ENCODE measurements around the gene MED16. TPM values are rescaled to one million over a fixed set of nuclear protein-coding genes. Genes with fewer than 3 reads are reported as not detected.

MED16 gene
- total and polyA plus RNA-seq, 2 donors (not counting 1 experiment from before 2014, with no cell fraction given), result 19.3 to 35.0 TPM

GRCh38 chr19:933553-933882, 40.5 kb upstream of the MED16 start:
- Histone ChIP-seq H3K4me2 (ENCODE audit: extremely low read depth, insufficient read depth, low read length) (peak overlapping the region; percentile 7), H2AFZ (ENCODE audit: low read length) (no peak overlapping the region), H3K4me3 (replicated peaks in 1 of 4; ENCODE audit: control extremely low read depth in 1 of 4, insufficient read depth in 1 of 4, low read depth in 3 of 4, low read length in 4 of 4) (peak overlapping the region in 1 of 4 experiments; percentile 40), H4K20me1 (ENCODE audit: control insufficient read depth, extremely low read depth, insufficient read depth, low read length) (no peaks in the 10 kb centered on the region), H3K27ac (ENCODE audit: insufficient read depth, low read length) (peak overlapping the region; percentile 90), H3K79me2 (ENCODE audit: control insufficient read depth, insufficient read depth, low read length) (peaks cover 51% of the 10 kb centered on the region), H3K9ac (ENCODE audit: insufficient read depth, low read length) (peak overlapping the region; percentile 5), H3K9me3 (ENCODE audit: control insufficient read depth, insufficient read depth, low read depth, low read length) (no peaks in the 10 kb centered on the region), H3K36me3 (ENCODE audit: control insufficient read depth, insufficient read depth, low read length) (peaks cover 14% of the 10 kb centered on the region), H3K27me3 (ENCODE audit: control insufficient read depth, insufficient read depth, low read length) (no peaks in the 10 kb centered on the region), H3K4me1 (ENCODE audit: control insufficient read depth, extremely low read depth, insufficient read depth, low read length) (peaks cover 26% of the 10 kb centered on the region)
- TF ChIP-seq CTCF (conservative IDR thresholded peaks at IDR 0.05 in 1 of 2, IDR thresholded peaks at IDR 0.05 in 1 of 2; ENCODE audit: low read depth in 1 of 2, low read length in 2 of 2), result no peak
- no peak for TF ChIP-seq EZH2 (IDR thresholded peaks at IDR 0.05; ENCODE audit: low read length, missing control alignments)
- no peak for DNase-seq (ENCODE audit: low read depth in 2 of 2)

GRCh38 chr19:932648-933552, 39.9 kb upstream of the MED16 start:
- Histone ChIP-seq H3K4me1 (ENCODE audit: control insufficient read depth, extremely low read depth, insufficient read depth, low read length) (peaks cover 27% of the 10 kb centered on the region), H3K4me2 (ENCODE audit: extremely low read depth, insufficient read depth, low read length) (peak overlapping the region; percentile 54), H3K79me2 (ENCODE audit: control insufficient read depth, insufficient read depth, low read length) (peaks cover 51% of the 10 kb centered on the region), H3K27me3 (ENCODE audit: control insufficient read depth, insufficient read depth, low read length) (no peaks in the 10 kb centered on the region), H3K4me3 (replicated peaks in 1 of 4; ENCODE audit: control extremely low read depth in 1 of 4, insufficient read depth in 1 of 4, low read depth in 3 of 4, low read length in 4 of 4) (peak overlapping the region in 2 of 4 experiments; percentile 14 to 44), H2AFZ (ENCODE audit: low read length) (no peak overlapping the region), H3K9me3 (ENCODE audit: control insufficient read depth, insufficient read depth, low read depth, low read length) (no peaks in the 10 kb centered on the region), H3K36me3 (ENCODE audit: control insufficient read depth, insufficient read depth, low read length) (peaks cover 16% of the 10 kb centered on the region), H3K9ac (ENCODE audit: insufficient read depth, low read length) (peak overlapping the region; percentile 48), H4K20me1 (ENCODE audit: control insufficient read depth, extremely low read depth, insufficient read depth, low read length) (no peaks in the 10 kb centered on the region), H3K27ac (ENCODE audit: insufficient read depth, low read length) (peak overlapping the region; percentile 90)
- peak; percentile 93 to 94 for DNase-seq (ENCODE audit: low read depth in 2 of 2)
- TF ChIP-seq EZH2 (IDR thresholded peaks at IDR 0.05; ENCODE audit: low read length, missing control alignments), result no peak
- no peak for TF ChIP-seq CTCF (conservative IDR thresholded peaks at IDR 0.05 in 1 of 2, IDR thresholded peaks at IDR 0.05 in 1 of 2; ENCODE audit: low read depth in 1 of 2, low read length in 2 of 2)

- Histone ChIP-seq H3K4me3 (replicated peaks in 1 of 4; ENCODE audit: control extremely low read depth in 1 of 4, insufficient read depth in 1 of 4, low read depth in 3 of 4, low read length in 4 of 4) (peak overlapping the region in 1 of 4 experiments; percentile 44), H3K27ac (ENCODE audit: insufficient read depth, low read length) (peak overlapping the region; percentile 90)
These were observed 39.1 kb upstream of the MED16 start for GRCh38 chr19:931860-932647.

More at GRCh38 chr19:931860-932647, 39.1 kb upstream of the MED16 start:
- Histone ChIP-seq H3K4me1 (ENCODE audit: control insufficient read depth, extremely low read depth, insufficient read depth, low read length) (peaks cover 28% of the 10 kb centered on the region), H3K36me3 (ENCODE audit: control insufficient read depth, insufficient read depth, low read length) (peaks cover 16% of the 10 kb centered on the region), H3K9ac (ENCODE audit: insufficient read depth, low read length) (peak overlapping the region; percentile 48), H3K27me3 (ENCODE audit: control insufficient read depth, insufficient read depth, low read length) (no peaks in the 10 kb centered on the region), H3K9me3 (ENCODE audit: control insufficient read depth, insufficient read depth, low read depth, low read length) (no peaks in the 10 kb centered on the region), H4K20me1 (ENCODE audit: control insufficient read depth, extremely low read depth, insufficient read depth, low read length) (no peaks in the 10 kb centered on the region), H2AFZ (ENCODE audit: low read length) (no peak overlapping the region), H3K4me2 (ENCODE audit: extremely low read depth, insufficient read depth, low read length) (peak overlapping the region; percentile 54), H3K79me2 (ENCODE audit: control insufficient read depth, insufficient read depth, low read length) (peaks cover 53% of the 10 kb centered on the region)
- TF ChIP-seq EZH2 (IDR thresholded peaks at IDR 0.05; ENCODE audit: low read length, missing control alignments), result no peak
- TF ChIP-seq CTCF (conservative IDR thresholded peaks at IDR 0.05 in 1 of 2, IDR thresholded peaks at IDR 0.05 in 1 of 2; ENCODE audit: low read depth in 1 of 2, low read length in 2 of 2), result no peak
- no peak for DNase-seq (ENCODE audit: low read depth in 2 of 2)
